Measurements from ENCODE around the gene KCNQ1.

The KCNQ1 gene

GRCh38 chr11:2515401-2516275 is 70.8 kb downstream of the KCNQ1 start:
- DNase-seq = peak; percentile 26

GRCh38 chr11:2516276-2517015 is 71.6 kb downstream of the KCNQ1 start:
- peak; percentile 35 for DNase-seq

GRCh38 chr11:2517016-2517385 is 72.2 kb downstream of the KCNQ1 start:
- peak; percentile 46 for DNase-seq

GRCh38 chr11:2517386-2518064 is 72.7 kb downstream of the KCNQ1 start:
- peak; percentile 50 for DNase-seq

- peak; percentile 49 for DNase-seq
Measured at GRCh38 chr11:2518111-2518982, 73.5 kb downstream of the KCNQ1 start.

- peak; percentile 17 for DNase-seq
Measured at GRCh38 chr11:2518983-2519340, 74.2 kb downstream of the KCNQ1 start.

GRCh38 chr11:2519517-2519861 is 74.7 kb downstream of the KCNQ1 start:
- no peak for DNase-seq

- peak; percentile 43 for DNase-seq
Measured at GRCh38 chr11:2519862-2520735, 75.3 kb downstream of the KCNQ1 start.

- no peak for DNase-seq
Measured at GRCh38 chr11:2520736-2521035, 75.9 kb downstream of the KCNQ1 start.

- peak; percentile 35 for DNase-seq
Measured at GRCh38 chr11:2521081-2521732, 76.4 kb downstream of the KCNQ1 start.

GRCh38 chr11:2521733-2522630 is 77.2 kb downstream of the KCNQ1 start:
- peak; percentile 40 for DNase-seq

- DNase-seq = peak; percentile 43
Measured at GRCh38 chr11:2522631-2523255, 77.9 kb downstream of the KCNQ1 start.

GRCh38 chr11:2523821-2524391 is 79.1 kb downstream of the KCNQ1 start:
- DNase-seq = peak; percentile 50

- DNase-seq = peak; percentile 30
Measured at GRCh38 chr11:2524446-2525165, 79.8 kb downstream of the KCNQ1 start.

- peak; percentile 55 for DNase-seq
Measured at GRCh38 chr11:2525166-2525861, 80.5 kb downstream of the KCNQ1 start.

GRCh38 chr11:2525941-2526807 is 81.4 kb downstream of the KCNQ1 start:
- DNase-seq = peak; percentile 43

GRCh38 chr11:2526808-2527381 is 82.1 kb downstream of the KCNQ1 start:
- peak; percentile 51 for DNase-seq
